ENCODE data around the gene PCSK6.

The PCSK6 gene

DNA sequence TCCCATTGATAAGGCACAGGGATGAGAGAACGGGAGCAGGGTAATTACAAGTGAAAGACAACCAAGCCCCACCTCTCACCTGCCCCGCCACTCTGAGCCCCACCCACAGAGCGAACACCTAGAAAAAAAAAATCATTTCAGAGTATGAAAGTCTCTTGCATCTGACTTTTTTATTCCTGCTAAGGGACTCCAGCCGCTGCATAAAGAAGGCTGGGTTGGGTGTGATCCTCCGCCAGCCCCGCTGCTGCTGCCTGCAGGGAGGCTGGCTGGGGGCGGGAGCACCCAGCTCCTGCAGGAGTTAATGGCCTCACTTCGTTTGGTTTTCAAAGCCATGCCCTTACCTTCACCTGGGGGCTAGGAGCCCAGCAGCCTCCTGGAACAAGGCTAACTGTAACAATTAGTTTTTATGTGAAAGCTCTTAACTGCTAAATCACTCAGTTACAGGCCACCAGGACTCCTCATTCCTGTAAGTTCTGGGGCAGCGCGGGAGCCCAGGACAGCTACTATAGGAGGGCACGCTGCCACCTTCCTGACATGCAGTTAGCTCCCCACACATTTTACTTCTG lies 116.5 kb downstream of the PCSK6 start:
- no peak for TF ChIP-seq OSR1 (CRISPR knock-in tag; IDR thresholded peaks at IDR 0.05)
- TF ChIP-seq ISL1 (CRISPR knock-in tag; IDR thresholded peaks at IDR 0.05) = no peak
- no peak for TF ChIP-seq PPARA (CRISPR knock-in tag; IDR thresholded peaks at IDR 0.05; ENCODE audit: borderline replicate concordance)
- TF ChIP-seq, protein P1, sequence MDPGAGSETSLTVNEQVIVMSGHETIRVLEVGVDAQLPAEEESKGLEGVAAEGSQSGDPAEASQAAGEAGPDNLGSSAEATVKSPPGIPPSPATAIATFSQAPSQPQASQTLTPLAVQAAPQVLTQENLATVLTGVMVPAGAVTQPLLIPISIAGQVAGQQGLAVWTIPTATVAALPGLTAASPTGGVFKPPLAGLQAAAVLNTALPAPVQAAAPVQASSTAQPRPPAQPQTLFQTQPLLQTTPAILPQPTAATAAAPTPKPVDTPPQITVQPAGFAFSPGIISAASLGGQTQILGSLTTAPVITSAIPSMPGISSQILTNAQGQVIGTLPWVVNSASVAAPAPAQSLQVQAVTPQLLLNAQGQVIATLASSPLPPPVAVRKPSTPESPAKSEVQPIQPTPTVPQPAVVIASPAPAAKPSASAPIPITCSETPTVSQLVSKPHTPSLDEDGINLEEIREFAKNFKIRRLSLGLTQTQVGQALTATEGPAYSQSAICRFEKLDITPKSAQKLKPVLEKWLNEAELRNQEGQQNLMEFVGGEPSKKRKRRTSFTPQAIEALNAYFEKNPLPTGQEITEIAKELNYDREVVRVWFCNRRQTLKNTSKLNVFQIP (CRISPR knock-in tag; IDR thresholded peaks at IDR 0.05; ENCODE audit: borderline replicate concordance, low read depth) = no peak
- no peak for TF ChIP-seq ZNF565 (CRISPR knock-in tag; conservative IDR thresholded peaks at IDR 0.05; ENCODE audit: low read depth)
- no peak for TF ChIP-seq ZFP3 (CRISPR knock-in tag; IDR thresholded peaks at IDR 0.05)
- TF ChIP-seq, protein P2, sequence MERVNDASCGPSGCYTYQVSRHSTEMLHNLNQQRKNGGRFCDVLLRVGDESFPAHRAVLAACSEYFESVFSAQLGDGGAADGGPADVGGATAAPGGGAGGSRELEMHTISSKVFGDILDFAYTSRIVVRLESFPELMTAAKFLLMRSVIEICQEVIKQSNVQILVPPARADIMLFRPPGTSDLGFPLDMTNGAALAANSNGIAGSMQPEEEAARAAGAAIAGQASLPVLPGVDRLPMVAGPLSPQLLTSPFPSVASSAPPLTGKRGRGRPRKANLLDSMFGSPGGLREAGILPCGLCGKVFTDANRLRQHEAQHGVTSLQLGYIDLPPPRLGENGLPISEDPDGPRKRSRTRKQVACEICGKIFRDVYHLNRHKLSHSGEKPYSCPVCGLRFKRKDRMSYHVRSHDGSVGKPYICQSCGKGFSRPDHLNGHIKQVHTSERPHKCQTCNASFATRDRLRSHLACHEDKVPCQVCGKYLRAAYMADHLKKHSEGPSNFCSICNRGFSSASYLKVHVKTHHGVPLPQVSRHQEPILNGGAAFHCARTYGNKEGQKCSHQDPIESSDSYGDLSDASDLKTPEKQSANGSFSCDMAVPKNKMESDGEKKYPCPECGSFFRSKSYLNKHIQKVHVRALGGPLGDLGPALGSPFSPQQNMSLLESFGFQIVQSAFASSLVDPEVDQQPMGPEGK (CRISPR knock-in tag; IDR thresholded peaks at IDR 0.05; ENCODE audit: borderline replicate concordance) = no peak
- no peak for TF ChIP-seq ZNF70 (CRISPR knock-in tag; IDR thresholded peaks at IDR 0.05)
- TF ChIP-seq, protein P3, sequence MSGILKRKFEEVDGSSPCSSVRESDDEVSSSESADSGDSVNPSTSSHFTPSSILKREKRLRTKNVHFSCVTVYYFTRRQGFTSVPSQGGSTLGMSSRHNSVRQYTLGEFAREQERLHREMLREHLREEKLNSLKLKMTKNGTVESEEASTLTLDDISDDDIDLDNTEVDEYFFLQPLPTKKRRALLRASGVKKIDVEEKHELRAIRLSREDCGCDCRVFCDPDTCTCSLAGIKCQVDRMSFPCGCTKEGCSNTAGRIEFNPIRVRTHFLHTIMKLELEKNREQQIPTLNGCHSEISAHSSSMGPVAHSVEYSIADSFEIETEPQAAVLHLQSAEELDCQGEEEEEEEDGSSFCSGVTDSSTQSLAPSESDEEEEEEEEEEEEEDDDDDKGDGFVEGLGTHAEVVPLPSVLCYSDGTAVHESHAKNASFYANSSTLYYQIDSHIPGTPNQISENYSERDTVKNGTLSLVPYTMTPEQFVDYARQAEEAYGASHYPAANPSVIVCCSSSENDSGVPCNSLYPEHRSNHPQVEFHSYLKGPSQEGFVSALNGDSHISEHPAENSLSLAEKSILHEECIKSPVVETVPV (CRISPR knock-in tag; IDR thresholded peaks at IDR 0.05) = no peak
- no peak for TF ChIP-seq ZNF8 (CRISPR knock-in tag; IDR thresholded peaks at IDR 0.05)
- no peak for TF ChIP-seq TCF4 (CRISPR knock-in tag; IDR thresholded peaks at IDR 0.05; ENCODE audit: borderline replicate concordance)
- ATAC-seq = no peak

DNA sequence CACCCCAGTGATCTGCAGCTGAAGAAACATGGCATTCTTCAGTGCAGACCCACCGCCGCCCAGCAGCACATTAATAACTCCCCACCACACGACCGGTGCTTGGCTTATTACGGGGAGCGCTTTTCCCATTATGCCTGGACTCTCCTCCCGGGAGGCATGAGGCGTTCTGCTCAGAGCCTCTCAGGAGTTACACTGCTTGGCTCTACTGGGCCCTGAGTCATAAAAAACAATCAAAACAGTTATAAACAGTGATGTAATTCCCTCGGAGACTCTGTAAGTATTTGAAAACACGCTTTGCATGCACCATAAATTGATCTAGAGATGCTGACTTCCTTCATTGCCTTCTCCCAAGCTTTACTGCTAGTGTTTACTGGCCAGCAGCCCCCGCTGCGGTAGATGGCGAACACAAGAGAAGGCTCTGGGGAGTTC lies 117.3 kb downstream of the PCSK6 start:
- TF ChIP-seq, protein P3 (CRISPR knock-in tag; IDR thresholded peaks at IDR 0.05) = no peak
- TF ChIP-seq, protein P4, sequence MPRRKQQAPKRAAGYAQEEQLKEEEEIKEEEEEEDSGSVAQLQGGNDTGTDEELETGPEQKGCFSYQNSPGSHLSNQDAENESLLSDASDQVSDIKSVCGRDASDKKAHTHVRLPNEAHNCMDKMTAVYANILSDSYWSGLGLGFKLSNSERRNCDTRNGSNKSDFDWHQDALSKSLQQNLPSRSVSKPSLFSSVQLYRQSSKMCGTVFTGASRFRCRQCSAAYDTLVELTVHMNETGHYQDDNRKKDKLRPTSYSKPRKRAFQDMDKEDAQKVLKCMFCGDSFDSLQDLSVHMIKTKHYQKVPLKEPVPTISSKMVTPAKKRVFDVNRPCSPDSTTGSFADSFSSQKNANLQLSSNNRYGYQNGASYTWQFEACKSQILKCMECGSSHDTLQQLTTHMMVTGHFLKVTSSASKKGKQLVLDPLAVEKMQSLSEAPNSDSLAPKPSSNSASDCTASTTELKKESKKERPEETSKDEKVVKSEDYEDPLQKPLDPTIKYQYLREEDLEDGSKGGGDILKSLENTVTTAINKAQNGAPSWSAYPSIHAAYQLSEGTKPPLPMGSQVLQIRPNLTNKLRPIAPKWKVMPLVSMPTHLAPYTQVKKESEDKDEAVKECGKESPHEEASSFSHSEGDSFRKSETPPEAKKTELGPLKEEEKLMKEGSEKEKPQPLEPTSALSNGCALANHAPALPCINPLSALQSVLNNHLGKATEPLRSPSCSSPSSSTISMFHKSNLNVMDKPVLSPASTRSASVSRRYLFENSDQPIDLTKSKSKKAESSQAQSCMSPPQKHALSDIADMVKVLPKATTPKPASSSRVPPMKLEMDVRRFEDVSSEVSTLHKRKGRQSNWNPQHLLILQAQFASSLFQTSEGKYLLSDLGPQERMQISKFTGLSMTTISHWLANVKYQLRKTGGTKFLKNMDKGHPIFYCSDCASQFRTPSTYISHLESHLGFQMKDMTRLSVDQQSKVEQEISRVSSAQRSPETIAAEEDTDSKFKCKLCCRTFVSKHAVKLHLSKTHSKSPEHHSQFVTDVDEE (CRISPR knock-in tag; IDR thresholded peaks at IDR 0.05) = no peak
- TF ChIP-seq PPARA (CRISPR knock-in tag; IDR thresholded peaks at IDR 0.05; ENCODE audit: borderline replicate concordance) = no peak
- TF ChIP-seq OSR1 (CRISPR knock-in tag; IDR thresholded peaks at IDR 0.05) = no peak
- TF ChIP-seq, protein P1 (CRISPR knock-in tag; IDR thresholded peaks at IDR 0.05; ENCODE audit: borderline replicate concordance, low read depth) = no peak
- ATAC-seq = no peak

DNA sequence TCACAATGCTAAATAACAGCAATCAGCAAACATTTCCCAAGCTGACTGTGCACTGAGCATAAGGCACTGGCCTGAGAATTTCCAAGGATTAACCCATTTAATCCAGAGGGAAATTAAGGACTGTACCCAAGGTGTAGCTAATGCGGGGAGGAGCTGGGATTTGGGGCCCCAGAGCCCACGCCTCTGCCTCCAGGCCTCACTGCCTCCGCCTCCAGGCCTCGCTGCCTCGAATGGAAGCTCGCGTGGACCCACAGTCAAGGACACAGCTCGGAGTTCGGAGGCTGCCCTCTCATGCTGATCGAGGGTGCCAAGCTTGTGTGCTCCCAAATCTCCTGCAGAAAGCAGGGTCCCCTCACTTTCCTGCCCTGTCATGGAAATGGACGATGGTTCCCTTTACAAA lies 118.0 kb downstream of the PCSK6 start:
- no peak for ATAC-seq
- TF ChIP-seq, protein P4 (CRISPR knock-in tag; IDR thresholded peaks at IDR 0.05) = no peak
- TF ChIP-seq, protein P3 (CRISPR knock-in tag; IDR thresholded peaks at IDR 0.05) = no peak
- TF ChIP-seq TCF4 (CRISPR knock-in tag; IDR thresholded peaks at IDR 0.05; ENCODE audit: borderline replicate concordance) = no peak
- no peak for TF ChIP-seq ISL1 (CRISPR knock-in tag; IDR thresholded peaks at IDR 0.05)
- TF ChIP-seq, protein P1 (CRISPR knock-in tag; IDR thresholded peaks at IDR 0.05; ENCODE audit: borderline replicate concordance, low read depth) = no peak
- TF ChIP-seq, protein P5, sequence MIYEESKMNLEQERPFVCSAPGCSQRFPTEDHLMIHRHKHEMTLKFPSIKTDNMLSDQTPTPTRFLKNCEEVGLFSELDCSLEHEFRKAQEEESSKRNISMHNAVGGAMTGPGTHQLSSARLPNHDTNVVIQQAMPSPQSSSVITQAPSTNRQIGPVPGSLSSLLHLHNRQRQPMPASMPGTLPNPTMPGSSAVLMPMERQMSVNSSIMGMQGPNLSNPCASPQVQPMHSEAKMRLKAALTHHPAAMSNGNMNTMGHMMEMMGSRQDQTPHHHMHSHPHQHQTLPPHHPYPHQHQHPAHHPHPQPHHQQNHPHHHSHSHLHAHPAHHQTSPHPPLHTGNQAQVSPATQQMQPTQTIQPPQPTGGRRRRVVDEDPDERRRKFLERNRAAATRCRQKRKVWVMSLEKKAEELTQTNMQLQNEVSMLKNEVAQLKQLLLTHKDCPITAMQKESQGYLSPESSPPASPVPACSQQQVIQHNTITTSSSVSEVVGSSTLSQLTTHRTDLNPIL (CRISPR knock-in tag; IDR thresholded peaks at IDR 0.05; ENCODE audit: low read depth) = no peak

Data from SK-N-SH treated with all-trans-retinoic acid at 6 μM for 48 hours (cell line).